SJCRH30 (cell line): ENCODE measurements around the gene PLAGL2. TPM values are rescaled to one million over a fixed set of nuclear protein-coding genes. Genes with fewer than 3 reads are reported as not detected.
A peak's percentile ranks its signal among the peaks of the same experiment; 100 is the strongest.
"Not testable (repeated sequence)": the region's sequence is repeated elsewhere in the genome, so short reads cannot be mapped to it uniquely, and the experiment has no call there.

ENCODE experiments used
- DNase-seq, 2 experiments: peaks; one replicate each; pipeline ENCODE4 v3.0.0-alpha.2; 2015 to 2020
- H3K27ac ChIP-seq: fragments of 250-450 bp; sonication (Bioruptor Pico); 2 replicates; pipeline ENCODE4 v1.5.1; 2020; ENCODE audit warnings: mild to moderate bottlenecking, moderate library complexity
- H3K27me3 ChIP-seq: fragments of 250-450 bp; sonication (Bioruptor Pico); 2 replicates; pipeline ENCODE4 v1.5.1; 2020; ENCODE audit warnings: mild to moderate bottlenecking, moderate library complexity
- H3K36me3 ChIP-seq: fragments of 250-450 bp; sonication (Bioruptor Pico); 2 replicates; pipeline ENCODE4 v1.5.1; 2020; ENCODE audit warnings: mild to moderate bottlenecking, moderate library complexity
- H3K4me1 ChIP-seq: fragments of 250-450 bp; sonication (Bioruptor Pico); 2 replicates; pipeline ENCODE4 v1.5.1; 2020; ENCODE audit warnings: mild to moderate bottlenecking, moderate library complexity
- H3K4me3 ChIP-seq: fragments of 250-450 bp; sonication (Bioruptor Pico); 2 replicates; pipeline ENCODE4 v1.5.1; 2020; ENCODE audit warnings: mild to moderate bottlenecking, moderate library complexity
- H3K9me3 ChIP-seq: fragments of 250-450 bp; sonication (Bioruptor Pico); replicated peaks from 2 replicates; pipeline ENCODE4 v1.5.1; 2020; ENCODE audit warnings: mild to moderate bottlenecking, moderate library complexity
- total RNA-seq: library from RNA; depleted of rRNA; stranded (reverse); fragments of >200 nt; shearing (Covaris generic); gene quantifications from 2 replicates; pipeline ENCODE4 v1.2.3, GENCODE V29; 2014

Gene PLAGL2
- total RNA-seq, 1 experiment from 2014 or later = 21.5 TPM

DNA sequence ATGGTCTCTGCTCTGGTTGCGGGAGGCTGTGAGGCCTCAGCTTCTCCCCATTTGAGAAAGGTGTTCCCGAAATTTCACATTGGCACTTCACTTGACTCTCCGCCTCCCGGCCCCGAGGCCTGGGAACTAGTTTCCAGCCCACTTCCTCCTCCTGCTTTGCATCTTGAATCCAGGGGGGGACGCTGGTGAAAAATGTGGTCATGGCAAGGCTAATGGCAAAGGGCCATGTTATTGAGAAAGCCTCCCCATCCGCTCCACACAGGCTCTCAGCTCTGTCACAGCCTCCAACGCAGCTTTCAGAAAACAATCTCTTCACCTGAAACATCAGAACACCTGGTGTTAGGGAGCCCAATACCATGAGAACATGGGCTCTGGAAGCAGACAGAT is 5.6 kb downstream of the PLAGL2 start:
- H3K4me1 ChIP-seq = peaks cover 6% of the 10 kb centered on the region; the same call in 1 of the 2 replicates
- H3K36me3 ChIP-seq = peaks cover 59% of the 10 kb centered on the region
- H3K4me3 ChIP-seq = no peak overlapping the region
- DNase-seq = no peak
- H3K9me3 ChIP-seq = no peaks in the 10 kb centered on the region
- no peaks in the 10 kb centered on the region for H3K27me3 ChIP-seq
- no peak overlapping the region for H3K27ac ChIP-seq

DNA sequence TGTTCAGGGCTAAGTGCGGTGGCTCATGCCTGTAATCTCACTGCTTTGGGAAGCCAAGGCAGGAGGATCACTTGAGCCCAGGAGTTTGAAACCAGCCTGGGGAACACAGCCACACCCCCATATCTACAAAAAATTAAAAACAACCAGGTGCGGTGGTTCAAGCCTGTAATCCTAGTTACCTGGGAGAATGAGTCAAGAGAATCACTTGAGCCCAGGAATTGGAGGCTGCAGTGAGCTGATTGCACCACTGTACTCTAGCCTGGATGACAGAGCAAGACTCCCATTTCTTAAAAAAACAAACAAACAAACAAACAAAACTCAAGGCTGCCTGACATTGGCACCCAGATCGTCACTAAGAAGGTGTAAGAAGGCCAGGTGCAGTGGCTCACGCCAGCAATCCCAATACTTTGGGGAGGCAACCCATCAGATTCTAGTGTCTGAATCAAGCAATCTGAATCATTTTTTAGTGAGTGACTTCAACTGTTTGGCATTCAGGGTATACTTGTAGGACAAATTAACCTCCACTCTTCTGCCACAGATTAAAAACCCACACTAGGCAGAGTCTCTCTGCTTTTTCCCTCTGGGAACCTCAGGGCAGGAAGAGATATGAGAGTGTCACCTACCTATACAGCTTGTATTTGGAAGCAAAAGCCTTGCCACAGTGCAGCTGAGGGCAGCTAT is 6.1 kb downstream of the PLAGL2 start:
- peaks cover 2% of the 10 kb centered on the region; the same call in 1 of the 2 replicates for H3K4me1 ChIP-seq
- DNase-seq = no peak
- no peak overlapping the region for H3K4me3 ChIP-seq
- H3K36me3 ChIP-seq = peaks cover 60% of the 10 kb centered on the region
- H3K9me3 ChIP-seq = no peaks in the 10 kb centered on the region
- no peak overlapping the region for H3K27ac ChIP-seq
- no peaks in the 10 kb centered on the region for H3K27me3 ChIP-seq

DNA sequence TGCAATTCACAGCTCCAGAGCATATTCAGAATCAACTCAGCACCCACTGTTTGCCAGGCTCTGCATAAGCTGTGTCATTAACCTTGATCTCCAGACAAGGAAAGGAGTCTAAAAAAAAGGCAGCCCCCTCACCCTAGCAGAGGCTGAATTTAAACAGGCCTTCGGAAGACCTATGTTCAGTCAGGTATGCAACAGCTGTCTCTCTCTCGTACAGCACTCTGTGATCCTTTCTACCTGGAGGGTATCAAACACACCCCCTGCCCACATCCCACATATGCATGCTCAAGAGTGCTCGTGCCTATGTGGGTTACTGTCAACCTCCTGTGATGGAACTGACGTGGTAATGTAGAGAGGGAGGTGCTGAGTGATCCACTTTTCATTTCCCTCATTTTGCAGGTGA is 8.5 kb downstream of the PLAGL2 start:
- Histone ChIP-seq H3K9me3 (no peaks in the 10 kb centered on the region), H3K27me3 (no peaks in the 10 kb centered on the region), H3K36me3 (peaks cover 78% of the 10 kb centered on the region), H3K4me1 (no peaks in the 10 kb centered on the region), H3K27ac (no peak overlapping the region), H3K4me3 (no peak overlapping the region)
- DNase-seq = no peak

DNA sequence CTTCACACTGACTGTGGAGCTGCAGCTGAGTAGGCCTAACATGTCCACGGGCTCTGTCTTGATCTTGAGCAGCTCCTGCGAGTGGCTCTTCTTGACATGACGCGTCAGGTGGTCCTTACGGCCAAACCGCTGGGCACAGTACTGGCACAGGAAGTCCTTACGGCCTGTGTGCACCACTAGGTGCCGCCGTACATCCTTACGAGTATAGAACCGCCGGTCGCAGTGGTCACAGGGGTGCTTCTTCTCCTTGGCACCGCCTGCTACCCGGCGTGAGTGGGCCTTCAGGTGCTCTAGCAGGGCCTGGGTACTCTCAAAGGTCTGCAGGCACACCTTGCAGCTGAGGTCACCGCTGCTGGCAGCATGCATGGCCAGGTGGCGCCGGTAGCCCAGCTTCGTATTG is 10.4 kb downstream of the PLAGL2 start:
- not testable (repeated sequence) for H3K9me3 ChIP-seq, H3K27me3 ChIP-seq, H3K4me1 ChIP-seq, DNase-seq, H3K4me3 ChIP-seq, H3K27ac ChIP-seq
- H3K36me3 ChIP-seq = peaks cover 80% of the 10 kb centered on the region

DNA sequence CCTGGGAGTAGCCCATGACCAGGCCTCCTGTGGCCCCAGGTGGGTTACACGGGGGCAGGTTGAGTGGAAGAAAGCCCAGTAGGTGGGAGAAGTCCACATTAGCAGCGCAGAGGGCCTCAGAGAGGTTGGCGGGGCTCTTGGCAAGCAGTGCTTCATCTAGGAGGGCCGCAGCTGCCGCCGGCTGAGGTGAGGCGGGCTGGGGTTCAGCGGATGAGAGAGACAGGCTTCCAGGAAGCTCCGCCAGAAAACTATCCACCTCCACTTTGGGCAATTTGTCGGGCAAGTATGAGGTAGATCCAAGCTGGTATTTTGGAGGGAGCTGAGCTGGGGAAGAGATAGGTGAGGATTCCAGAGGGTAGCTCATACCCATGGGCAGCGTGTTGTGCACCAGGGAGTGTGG is 10.9 kb downstream of the PLAGL2 start:
- H3K27me3 ChIP-seq, DNase-seq, H3K4me3 ChIP-seq, H3K9me3 ChIP-seq, H3K27ac ChIP-seq, H3K4me1 ChIP-seq: not testable (repeated sequence)
- H3K36me3 ChIP-seq = peaks cover 80% of the 10 kb centered on the region

DNA sequence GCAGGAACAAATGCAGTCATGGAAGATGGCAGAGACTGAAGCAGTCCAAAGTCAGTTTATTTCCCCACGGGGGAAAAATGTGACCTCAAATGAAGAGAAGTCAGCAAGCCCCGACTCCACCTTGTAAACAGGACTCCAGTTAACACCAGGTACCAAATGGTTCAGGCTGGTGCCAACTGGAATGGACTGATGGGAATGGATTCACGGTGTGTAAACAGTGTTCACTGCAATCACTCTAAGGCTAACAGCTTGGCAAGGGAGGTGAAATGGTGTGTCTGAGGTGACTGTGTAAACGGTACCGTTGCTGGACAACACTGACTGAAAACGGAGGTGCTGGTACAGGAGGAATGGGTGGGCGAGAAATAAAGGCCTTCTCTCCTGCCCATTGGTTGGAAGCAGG is 12.0 kb downstream of the PLAGL2 start:
- H3K27me3 ChIP-seq = no peaks in the 10 kb centered on the region
- no peaks in the 10 kb centered on the region for H3K4me1 ChIP-seq
- DNase-seq = no peak
- H3K36me3 ChIP-seq = peaks cover 71% of the 10 kb centered on the region
- no peak overlapping the region for H3K27ac ChIP-seq
- no peaks in the 10 kb centered on the region for H3K9me3 ChIP-seq
- no peak overlapping the region for H3K4me3 ChIP-seq

DNA sequence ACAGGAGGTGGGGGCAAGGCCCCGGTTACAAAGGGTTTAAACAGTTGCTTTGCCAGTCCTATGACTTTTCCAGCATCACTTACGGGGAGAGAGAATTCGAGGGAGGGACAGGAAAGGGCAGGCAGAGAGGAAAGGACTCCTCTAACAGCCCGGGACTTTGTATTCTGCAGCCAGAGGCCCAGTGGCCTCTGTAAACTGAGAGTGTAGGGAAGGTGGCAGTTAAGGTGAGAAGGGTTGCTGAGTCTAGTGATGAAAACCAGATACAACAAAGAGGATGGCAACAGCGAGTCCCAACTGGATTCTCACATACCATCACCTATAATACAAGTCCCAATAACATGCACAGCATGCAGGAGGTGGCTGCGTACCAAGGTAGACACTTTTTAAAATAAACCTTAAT is 13.5 kb downstream of the PLAGL2 start:
- Histone ChIP-seq H3K27ac (no peak overlapping the region), H3K4me3 (no peak overlapping the region), H3K36me3 (peaks cover 55% of the 10 kb centered on the region), H3K9me3 (no peaks in the 10 kb centered on the region), H3K4me1 (no peaks in the 10 kb centered on the region), H3K27me3 (no peaks in the 10 kb centered on the region)
- DNase-seq = no peak

DNA sequence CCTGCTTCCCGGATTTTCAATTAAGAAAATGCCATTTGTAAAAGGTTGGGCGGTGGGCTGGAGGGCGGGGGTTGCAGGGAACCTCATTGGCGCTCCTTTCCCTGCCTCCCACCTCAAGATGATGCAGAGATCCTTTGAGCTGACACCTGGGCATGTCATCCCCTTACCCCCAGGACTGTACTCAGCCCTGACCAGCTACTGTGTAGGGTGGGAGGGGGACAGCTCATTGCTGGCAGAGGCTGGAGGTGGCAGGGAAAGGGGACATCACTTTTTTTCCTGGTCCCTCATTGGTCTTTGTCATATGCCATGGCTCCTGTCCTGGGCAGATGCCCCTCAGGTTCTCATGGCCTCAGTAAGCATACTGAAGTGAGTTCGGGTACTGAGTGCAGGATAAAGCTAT is 14.2 kb downstream of the PLAGL2 start:
- not testable (repeated sequence) for H3K9me3 ChIP-seq, H3K27me3 ChIP-seq, H3K27ac ChIP-seq, H3K4me1 ChIP-seq, DNase-seq, H3K4me3 ChIP-seq
- peaks cover 48% of the 10 kb centered on the region for H3K36me3 ChIP-seq

DNA sequence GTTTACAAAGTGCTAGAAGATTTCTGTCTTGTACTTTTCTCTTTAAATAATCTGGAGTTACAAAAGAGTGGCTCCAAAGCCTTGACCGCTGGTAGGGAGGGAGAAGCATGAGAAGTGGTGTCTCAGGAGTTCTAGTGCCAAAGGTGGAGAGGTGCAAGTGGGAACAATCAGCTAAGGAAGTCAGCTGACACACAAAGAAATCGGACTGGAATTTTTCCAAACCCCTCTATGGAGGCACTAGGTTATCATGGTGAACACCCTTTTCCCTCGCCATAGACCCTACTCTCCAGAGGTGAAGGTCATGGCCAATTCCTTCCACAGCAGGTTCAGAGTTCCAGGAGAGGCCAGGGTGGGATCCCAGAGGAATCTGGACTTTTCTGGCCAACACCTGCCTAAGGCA is 14.8 kb downstream of the PLAGL2 start:
- Histone ChIP-seq H3K4me1 (no peaks in the 10 kb centered on the region), H3K4me3 (no peak overlapping the region), H3K27me3 (no peaks in the 10 kb centered on the region), H3K27ac (no peak overlapping the region), H3K36me3 (peaks cover 43% of the 10 kb centered on the region), H3K9me3 (no peaks in the 10 kb centered on the region)
- no peak for DNase-seq

DNA sequence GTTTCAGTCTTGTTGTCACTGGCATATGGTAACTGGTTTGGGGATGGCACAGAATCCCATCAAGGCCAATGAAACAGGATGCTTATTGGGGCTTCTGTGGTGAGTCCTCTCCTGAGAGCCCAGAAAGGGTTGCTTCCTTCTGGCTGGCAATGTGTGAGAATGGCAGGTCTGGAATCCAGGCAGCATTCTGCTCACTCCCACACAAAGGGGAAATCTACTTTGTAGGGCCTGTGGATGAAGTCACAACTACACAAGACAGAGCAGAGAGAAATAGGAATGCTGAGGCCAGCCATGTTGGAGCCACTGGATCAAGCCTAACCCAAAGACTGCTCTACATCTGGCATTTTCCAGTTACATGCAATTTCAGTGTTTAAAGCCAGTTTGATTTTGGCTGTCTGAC is 15.7 kb downstream of the PLAGL2 start:
- peaks cover 35% of the 10 kb centered on the region for H3K36me3 ChIP-seq
- H3K9me3 ChIP-seq = no peaks in the 10 kb centered on the region
- no peak overlapping the region for H3K4me3 ChIP-seq
- no peak for DNase-seq
- H3K4me1 ChIP-seq = no peaks in the 10 kb centered on the region
- H3K27me3 ChIP-seq = no peaks in the 10 kb centered on the region
- H3K27ac ChIP-seq = no peak overlapping the region

DNA sequence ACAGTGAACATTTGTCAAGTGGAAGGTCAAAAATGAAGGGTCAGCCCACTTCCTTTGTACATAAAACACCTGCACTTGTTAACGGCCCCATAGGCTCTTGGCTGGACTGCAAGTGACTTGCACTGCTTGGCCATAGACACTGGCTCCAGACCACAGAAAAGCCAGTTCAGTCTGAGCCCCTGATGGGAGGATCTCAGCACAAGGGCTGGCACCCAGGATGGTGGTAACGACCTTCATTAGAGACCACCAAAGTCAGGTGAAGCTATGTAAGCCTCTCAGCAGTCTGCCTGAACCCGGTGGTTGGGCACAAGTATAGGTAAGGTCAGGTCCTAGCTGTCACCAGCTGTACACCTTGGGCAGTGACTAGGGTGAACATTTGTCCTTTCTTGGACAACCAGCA is 16.1 kb downstream of the PLAGL2 start:
- no peaks in the 10 kb centered on the region for H3K4me1 ChIP-seq
- no peak for DNase-seq
- H3K27ac ChIP-seq = no peak overlapping the region
- peaks cover 34% of the 10 kb centered on the region for H3K36me3 ChIP-seq
- H3K9me3 ChIP-seq = no peaks in the 10 kb centered on the region
- H3K27me3 ChIP-seq = no peaks in the 10 kb centered on the region
- no peak overlapping the region for H3K4me3 ChIP-seq

DNA sequence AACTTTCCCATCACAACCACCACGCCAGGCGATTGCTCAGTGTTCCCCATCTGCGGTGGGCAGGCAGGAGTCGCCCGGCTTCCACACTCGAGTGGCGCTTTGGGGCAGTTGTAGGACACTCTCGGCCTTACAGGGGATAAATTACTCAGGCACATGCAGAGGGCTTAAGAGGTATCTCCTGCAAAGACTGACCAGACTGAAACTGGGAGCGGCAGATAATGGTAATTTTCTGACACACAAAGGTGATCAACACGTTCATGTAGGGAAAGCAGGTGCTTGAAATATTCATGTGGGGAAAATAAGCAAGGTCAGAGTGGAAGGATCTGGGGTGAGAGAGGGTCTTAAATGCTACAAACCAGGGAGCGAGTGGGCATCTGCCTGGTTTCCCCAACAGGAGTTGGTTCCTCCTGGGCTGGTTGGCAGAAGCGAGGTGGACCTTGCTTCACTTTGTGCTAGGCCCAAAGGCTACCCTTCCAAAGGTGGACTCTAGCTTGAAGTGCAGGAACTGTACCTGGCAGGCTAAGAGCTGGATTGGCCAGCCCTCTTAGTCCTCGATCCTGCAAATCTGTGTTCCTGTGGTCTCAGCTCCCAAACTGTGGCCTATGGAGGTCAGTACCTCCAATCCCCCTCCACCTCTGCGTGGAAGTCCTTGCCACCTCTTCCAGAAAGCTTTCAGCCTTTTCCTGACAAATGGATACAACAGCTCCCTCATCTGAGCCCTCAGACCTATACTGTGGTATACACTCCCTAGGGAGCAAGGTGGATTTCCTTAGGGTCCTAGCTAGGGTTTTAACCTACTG is 16.7 kb downstream of the PLAGL2 start:
- Histone ChIP-seq H3K27me3 (no peaks in the 10 kb centered on the region), H3K36me3 (peaks cover 28% of the 10 kb centered on the region), H3K4me1 (no peaks in the 10 kb centered on the region), H3K27ac (no peak overlapping the region), H3K4me3 (peak overlapping the region; percentile 59), H3K9me3 (no peaks in the 10 kb centered on the region)
- peak in 1 of 2 experiments; percentile 22 for DNase-seq

DNA sequence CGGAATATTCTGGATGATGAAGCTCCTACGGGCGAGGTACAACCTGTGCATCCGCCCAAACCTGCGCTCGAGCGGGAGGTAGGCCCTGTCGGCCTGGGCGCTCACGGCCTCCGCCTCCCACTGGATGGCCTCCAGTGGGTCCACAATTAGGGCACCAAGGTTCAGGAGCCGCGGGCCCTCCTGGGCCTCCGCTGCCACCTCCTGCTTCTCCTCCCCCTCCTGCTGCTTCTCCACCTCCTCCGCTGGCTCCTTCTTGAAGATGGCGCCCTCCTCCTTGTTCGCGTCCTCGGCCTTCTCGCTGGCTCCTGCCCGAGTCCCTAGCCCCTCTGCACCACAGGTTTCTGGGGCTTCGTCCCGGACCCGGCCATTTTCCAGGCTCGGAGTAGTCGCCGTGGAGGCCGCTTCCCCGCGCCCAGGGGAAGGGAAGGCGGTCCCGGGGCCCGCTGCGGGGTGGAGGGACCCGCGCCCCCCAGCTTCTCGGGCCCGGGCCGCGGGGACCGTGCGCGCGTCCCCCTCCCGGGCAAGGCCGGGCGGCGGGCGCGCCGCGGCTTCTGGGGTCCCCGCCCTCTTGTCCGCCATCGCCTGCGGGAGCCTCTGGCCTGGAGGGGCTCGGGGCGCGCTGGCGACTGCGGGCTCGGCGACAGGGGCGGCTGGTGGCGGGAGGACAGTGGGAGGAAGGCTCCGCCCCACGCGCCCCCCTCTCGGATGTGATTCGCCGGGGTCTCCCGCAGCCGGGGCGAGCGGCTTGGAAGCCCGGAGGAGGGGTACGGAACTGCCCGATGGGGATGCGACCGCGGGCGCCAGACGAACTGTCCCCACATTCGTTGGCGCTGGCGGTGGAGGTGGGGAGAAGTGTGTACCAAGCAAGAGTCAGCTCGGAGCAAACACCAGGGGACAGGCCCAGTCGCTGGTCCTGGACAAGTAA is 17.6 kb downstream of the PLAGL2 start:
- Histone ChIP-seq H3K9me3 (no peaks in the 10 kb centered on the region), H3K36me3 (peaks cover 19% of the 10 kb centered on the region; the same call in 1 of the 2 replicates), H3K4me1 (no peaks in the 10 kb centered on the region), H3K4me3 (peak overlapping the region; percentile 59), H3K27ac (peak overlapping the region; percentile 31), H3K27me3 (no peaks in the 10 kb centered on the region)
- peak; percentile 49 to 53 for DNase-seq

DNA sequence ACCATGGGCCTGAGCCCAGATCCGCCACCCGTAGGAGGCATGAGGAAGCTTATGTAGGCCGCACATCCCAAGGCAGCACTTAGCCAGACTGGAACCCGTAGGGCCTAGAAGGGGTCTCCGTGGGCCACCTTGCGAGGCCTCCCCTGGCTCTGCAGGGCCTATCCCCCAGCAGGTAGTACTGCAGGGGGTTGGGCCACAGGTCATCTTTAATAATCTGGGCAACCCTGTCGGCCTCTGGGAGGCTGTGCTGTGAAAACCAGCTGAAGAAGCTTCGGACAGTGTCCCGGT is 18.5 kb downstream of the PLAGL2 start:
- Histone ChIP-seq H3K36me3 (peaks cover 14% of the 10 kb centered on the region; the same call in 1 of the 2 replicates), H3K4me1 (no peaks in the 10 kb centered on the region), H3K27me3 (no peaks in the 10 kb centered on the region), H3K27ac (no peak overlapping the region), H3K4me3 (no peak overlapping the region), H3K9me3 (no peaks in the 10 kb centered on the region)
- no peak for DNase-seq
